Pons (tissue), 1 donor: ENCODE measurements around the gene LTF.
"Not testable (repeated sequence)": the region's sequence is repeated elsewhere in the genome, so short reads cannot be mapped to it uniquely, and the experiment has no call there.

Experiments used
- DNase-seq: peaks from one replicate; pipeline ENCODE4 v3.0.0-alpha.2; 2016; ENCODE audit warnings: low spot score

The LTF gene

DNA sequence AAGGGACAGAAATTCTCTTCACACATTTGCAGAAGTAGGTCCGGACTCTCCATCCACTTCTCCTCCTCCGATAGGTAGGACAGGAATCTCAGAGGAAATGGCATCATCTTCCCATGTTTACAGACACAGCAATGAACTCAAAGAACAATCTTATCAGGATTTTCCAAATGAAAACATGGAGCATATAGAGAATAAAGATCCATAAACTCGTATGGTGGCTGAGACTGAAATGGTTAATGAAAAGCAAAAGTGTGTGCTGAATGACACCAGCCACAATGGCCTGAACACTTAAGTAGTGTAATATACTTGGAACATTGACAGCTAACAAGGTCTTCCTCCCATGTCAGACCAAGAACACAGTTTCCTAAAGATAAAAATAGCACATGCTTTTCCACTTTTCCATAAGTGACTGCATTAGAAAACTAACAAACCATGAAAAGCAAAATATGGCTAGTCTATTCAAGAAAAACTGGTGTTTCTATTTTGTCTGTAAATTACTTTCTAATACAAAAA is 51.9 kb downstream of the LTF start:
- no peak for DNase-seq

DNA sequence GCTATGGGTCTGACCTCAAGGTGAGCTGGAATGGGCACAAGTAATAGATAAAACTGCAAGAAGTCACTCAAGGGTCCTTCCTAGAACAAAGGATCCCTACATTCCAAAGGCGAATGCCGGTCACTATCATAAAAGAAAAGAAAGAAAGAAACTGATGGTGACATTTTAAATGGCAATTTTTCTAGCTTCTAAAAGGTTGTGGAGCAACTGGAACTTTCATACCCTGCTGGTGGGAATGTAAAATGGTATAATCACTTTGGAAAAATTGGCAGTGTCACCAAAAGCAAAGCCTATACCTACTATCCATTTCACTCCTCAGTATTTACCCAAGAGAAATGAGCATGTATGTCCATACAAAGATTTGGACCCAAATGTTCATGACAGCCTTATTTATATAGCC is 53.4 kb downstream of the LTF start:
- DNase-seq = no peak

DNA sequence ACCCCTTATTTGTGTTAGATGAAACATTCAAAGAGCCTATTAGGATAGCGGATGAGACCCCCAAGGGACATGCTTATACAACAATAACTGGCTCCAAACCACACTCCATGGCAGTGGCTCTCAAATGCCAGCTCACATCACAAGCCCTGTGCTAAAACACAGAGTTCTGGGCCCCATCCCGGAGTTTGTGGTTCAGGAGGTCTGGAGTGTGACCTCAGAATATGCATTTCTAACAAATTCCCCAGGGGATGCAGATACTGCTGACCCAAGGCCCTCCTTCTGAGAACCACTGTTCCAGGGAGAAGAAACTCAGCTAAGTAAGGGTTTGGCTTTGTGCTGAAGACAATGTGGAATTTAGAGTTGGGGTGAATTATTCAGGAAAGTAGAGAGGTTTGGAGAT is 54.0 kb downstream of the LTF start:
- DNase-seq = no peak

DNA sequence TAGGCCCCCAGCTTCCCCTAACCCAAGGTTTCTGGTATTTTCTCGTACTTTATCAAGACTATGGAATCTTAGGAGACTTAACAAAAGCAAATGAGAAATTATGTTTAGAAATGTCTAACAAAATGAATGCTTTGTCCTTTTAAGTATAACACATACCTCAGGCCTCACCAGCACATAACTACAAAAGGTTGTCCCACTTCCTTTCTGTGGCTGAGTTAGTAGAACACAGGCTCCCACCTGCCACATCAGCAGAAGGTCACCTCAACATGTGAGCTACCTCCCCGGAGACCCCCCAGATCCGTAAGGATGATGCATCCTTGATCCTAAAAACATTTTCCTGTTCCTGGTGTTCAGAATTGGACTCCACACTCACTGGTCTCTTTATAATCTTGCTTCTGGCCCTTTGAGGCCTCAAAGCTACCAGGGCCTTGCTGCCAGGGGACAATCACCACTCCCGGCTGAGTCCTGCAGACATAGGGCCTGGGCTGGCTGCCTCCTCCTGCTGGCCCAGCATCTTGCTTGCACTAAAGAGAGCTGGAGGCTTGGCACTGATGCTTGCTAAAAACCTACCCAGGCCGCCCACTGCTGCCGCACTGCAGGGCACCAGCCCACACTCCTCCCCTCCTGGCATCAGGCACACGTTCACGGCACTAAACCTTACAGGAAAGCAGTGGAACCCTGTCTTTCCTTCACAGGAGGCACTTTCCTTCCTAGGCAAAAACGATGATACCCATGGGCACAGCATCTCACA is 54.8 kb downstream of the LTF start:
- no peak for DNase-seq

DNA sequence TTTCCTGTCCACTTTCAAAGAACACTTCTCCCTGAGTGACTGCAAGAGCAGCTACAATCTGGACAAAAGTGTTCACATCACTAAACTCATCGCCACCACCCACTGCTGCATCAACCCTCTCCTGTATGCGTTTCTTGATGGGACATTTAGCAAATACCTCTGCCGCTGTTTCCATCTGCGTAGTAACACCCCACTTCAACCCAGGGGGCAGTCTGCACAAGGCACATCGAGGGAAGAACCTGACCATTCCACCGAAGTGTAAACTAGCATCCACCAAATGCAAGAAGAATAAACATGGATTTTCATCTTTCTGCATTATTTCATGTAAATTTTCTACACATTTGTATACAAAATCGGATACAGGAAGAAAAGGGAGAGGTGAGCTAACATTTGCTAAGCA is 55.9 kb downstream of the LTF start:
- no peak for DNase-seq

DNA sequence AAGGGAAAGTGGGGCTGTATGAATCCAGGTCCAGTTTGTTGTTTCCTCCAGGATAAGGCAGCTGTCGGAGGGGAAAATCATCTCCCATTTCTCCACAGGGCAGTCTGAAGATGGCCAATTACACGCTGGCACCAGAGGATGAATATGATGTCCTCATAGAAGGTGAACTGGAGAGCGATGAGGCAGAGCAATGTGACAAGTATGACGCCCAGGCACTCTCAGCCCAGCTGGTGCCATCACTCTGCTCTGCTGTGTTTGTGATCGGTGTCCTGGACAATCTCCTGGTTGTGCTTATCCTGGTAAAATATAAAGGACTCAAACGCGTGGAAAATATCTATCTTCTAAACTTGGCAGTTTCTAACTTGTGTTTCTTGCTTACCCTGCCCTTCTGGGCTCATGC is 56.7 kb downstream of the LTF start:
- DNase-seq = no peak

DNA sequence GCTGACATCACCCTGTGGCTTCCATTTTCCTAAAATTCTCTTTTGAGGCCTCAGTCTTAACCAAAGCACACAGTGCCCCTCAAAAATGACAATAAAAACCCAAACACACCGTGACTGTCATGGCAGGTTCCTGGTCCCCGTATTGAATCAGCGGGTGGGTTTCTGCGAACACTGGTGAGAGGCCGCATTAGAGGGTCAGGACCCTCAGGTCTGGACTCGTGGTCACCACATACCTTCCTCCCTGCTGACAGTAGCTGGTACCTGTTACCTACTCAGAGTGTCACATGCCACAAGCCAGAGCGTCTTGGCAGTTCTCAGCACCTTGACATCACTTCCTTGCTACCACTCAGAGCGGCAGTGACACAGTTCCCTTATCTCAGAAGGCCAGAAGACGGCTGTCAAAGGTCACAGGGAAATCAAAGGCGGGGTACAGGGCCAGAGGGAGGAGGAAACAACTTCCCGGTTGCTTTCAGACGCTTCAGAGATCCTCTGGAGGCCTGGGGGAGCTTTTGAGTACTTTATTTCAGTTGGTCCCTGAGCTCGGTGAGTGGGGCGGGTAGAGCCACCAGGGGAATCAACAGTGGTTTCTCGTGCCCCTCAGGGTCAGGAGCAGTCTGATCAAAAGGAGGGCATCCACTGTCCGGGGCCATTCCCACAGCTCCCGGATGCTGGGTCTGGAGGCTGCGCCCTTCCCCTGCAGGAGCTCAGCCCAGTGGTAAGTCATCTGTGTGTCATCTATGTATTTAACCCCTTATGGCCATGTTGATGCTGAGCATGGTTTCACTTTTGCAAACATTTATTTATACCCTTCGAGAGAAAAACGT is 57.7 kb downstream of the LTF start, which contains the start of the genes CCR5AS and CCRL2:
TSS of gene CCR5AS (minus strand) at position 279 of the 824 bp plus-strand sequence.
TSS of gene CCRL2 (plus strand) at position 472 of the 824 bp plus-strand sequence. CDS start 821 bp downstream, outside the sequence.
- peak; percentile 75 for DNase-seq

DNA sequence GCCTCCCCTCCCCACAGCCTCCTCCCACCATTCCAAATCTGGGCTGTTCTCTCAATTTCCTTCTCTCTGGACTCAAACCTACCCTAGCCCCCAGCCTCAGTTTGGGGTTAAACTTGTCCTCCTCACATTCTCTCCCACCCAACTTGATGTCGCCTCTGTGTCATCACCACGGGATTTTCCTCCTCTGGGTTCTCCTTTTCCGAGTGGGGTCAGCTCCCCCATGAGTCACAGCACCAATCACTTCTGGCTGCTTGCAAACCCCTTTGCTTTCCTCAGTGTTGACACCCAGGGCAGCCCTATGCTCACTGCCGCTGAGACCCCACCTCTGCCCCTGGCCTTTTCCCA is 58.3 kb downstream of the LTF start:
- peak; percentile 26 for DNase-seq

DNA sequence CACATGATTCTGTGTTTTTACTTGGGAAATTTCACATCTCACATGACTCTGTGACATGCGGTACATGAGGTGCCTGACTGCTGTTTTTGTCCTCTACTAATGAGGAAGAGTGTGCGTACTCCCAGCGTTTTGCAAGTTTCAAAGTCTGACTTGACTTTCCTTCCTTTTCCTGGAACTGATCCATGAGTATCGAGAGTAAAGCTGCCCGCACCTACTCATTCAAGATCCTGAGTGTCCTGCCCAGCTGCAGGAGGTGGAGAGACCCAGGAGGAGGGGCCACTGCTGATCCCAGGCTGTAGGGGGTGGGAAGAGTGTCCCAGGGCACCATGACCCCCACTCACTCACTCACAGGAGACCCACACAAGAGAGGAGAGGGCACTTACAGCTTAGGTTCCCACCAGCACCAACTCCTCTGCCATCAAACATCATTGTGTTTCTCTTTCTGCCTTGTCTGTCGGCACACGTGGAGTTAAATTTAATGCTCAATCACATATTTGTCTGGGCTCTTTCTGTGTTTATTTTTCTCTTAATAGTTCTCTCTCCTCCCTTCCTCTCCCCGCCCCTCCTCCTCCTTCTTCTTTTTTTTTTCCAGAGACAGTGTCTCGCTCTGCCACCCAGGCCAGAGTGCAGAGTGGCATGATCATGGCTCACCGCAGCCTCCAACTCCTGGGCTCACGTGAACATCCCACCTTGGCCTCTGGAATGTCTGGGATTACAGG is 59.2 kb downstream of the LTF start:
- peak; percentile 76 for DNase-seq

DNA sequence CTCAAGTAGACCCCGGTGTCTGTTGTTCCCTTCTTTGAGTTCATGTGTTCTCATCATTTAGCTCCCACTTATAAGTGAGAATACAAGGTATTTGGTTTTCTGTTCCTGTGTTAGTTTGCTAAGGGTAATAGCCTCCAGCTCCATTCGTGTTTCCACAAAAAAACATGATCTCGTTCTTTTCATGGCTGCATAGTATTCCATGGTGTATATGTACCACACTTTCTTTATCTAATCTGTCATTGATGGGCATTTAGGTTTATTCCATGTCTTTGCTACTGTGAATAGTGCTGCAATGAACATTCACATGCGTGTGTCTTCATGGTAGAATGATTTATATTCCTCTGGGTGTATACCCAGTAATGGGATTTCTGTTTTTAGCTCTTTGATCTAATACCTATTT is 61.8 kb downstream of the LTF start:
- not testable (repeated sequence) for DNase-seq

DNA sequence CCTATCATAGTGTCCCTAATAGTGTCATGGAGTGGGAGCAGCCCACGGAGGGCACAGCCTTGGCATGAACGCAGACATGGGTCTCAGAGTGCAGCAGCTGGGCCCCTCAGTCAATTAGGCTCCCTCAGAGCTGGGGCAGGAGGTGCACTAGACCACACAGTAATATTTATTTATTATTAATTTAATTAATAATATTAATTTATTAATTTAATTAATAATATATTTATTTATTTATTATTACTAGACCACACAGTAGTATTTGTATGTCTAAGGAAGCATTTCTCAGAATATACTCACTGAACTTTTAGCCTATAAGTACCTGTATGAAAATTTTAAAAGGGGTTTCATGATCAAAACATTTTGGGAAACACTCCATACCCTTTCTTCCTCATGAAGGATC is 63.1 kb downstream of the LTF start:
- DNase-seq = no peak

DNA sequence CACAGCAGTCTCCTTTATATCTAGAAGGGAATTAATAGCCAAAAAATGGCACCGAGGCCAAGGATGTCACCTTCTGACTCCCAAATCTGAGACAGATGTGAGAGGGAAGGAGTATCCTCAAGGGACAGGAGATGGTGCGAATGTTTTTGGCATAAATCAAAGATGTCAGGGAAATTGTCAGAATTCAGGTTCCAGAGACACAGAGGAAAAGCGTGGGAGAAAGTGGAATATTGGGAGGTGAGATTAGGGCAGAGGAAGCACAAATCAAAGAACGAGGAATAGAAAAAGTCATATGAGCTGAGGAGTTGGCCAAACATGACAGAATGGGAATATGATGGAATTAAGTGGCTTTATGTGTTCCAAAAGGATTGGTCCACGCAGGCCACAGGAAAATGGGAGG is 63.9 kb downstream of the LTF start:
- DNase-seq = no peak

DNA sequence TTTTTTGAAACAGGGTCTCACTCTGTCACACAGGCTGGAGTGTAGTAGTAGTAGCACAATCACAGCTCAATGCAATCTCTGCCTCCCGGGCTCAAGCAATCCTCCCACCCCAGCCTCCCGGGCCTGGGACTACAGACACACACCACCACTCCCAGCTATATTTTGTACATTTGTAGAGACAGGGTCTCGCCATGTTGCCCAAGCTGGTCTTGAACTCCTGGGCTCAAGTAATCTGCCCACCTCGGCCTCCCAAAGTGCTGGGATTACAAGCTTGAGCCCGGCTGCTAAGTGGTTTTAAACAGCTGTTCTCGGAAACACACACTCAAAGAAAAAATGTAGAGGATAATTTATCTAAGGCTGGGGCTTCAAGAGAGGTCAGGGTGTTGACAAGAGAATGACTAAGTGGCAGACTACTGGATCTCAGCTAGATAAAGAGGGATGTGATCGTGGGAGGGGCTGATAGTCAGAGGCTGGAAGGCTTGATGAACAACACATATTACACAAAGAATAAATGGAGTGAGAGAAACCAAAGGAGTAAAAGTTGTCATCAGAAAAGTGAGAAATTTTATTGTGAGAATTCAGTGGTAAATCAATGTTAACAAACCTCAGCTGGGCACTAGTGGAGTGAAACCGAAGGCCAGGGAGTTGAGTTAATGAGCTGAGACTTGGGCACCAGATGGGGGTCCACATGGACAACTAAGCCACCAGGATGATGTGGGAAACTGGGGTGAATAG is 64.5 kb downstream of the LTF start:
- no peak for DNase-seq

DNA sequence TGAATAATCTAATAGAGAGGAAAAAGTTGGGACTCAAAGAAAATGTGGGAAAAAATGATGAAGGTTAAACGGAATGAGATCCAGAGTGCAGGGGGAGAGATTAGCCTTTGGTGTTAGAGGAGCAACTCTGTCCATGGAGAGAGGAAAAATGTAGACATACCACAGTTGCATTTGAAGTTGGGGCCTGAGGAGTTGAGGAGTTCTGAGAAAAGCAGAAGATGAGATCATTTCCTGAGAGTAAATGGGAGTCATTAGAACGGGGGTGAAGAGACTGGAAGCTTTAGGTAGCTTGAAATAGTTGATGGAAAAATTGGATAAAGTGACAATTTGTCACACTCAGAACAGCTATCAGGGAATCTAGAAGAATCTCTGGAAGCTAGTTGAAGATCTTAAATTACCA is 65.1 kb downstream of the LTF start:
- DNase-seq = no peak

DNA sequence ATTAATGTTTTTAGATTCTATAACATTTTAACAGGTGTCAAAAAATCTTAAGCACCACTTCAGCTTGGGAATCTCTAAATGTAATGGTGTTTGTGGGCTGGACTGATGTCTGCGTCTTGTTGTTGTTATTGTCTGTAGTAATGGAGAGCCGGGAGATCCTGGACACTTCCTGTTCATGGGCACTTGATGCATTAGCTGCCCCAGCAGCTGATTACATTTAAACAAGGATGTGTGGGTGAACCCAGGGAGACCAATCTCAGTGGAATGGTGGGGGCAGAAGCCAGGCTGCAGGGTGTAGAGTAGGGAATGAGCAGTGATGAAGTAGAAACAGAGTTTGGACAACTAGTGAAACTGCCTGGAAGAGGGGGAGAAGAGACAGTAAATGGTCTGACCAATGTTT is 65.6 kb downstream of the LTF start:
- DNase-seq = no peak

DNA sequence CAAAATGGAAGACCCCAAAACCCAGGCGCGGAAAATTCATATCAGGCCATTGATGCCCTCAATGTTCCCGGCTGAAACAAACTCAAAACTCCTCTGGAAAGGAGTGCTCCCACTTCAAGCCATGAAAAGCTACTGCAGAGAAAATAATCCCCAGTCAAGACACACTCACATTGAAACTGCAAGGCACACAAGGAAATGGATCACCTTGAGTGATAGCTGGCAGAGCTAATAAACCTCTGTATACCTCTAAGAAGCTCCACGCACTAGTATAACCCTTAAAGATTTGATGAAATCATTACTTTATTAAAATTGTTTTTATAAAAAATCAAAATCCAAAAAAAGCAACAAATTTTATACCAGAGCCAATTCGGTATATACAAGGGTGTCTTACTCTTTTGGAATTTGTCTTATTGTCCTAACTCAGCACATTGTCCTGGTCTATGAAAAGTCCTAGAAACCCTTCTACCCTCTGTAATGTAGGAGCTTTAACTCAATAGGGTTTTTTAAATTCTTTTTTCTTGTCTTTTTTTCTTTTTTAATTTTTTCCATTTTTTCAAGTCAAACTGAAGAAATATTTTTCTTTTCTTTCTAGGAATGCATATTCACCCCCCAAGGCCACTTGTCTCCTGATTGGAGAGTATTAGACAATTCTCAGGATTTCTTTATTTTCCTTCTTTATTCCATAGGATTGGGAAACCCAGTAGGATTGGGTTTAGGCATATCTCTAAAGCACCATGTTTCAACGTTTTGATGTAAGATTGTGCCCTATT is 66.3 kb downstream of the LTF start:
- no peak for DNase-seq

DNA sequence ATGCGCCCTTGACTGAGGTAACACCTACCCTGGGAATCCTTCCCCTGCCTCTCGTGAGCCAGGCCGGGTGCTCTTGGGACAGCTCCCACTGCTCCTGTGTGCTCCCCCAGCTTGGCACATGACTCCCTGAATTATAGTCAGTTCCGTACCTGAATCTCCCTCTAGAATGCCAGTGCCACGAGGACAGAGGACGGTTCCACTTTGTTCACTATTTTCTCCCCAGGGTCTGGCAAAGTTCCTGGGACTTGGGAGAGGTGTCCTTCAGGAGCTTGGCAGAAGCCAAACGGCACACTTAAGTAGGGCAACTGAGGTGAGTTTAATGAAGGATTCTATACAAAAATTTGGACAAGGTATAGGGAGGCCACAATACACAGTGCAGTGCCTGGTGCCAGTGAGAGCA is 67.6 kb downstream of the LTF start:
- DNase-seq = no peak

DNA sequence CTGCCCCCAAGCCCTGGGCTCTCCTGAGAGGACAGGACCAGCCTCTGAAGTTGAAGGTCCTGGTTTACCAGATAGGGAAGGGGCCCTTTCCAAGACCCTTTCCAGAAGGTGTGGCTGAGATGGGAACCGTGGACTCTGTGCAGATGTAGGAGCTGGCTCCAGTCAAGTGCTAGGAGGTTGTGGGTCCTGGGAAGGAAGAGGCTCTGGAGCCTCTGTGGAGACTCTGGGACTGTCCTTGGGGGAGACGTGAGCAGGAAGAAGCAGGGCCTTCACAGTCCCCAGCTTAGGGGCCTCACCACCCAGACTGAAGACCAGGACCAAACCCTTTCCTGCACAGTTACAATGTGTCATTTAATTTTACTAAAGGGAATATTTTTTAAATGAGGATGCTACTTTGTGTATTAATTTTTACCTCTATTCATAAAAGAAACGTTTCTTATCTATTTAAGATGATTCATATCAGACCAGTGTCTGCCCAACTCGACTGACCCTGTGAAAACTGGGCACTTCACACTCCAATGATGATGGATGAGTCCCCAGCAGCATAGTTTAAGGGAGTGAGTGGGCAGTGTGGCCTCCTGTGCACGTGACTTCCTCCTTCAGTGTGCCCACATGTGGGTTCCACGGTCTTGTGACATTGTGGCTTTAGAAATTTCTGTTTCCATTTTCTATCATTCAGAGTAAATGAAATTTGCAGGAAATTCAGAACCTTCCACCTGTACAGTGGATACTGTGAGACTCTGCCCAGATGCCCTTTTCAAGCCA is 68.8 kb downstream of the LTF start:
- no peak for DNase-seq

DNA sequence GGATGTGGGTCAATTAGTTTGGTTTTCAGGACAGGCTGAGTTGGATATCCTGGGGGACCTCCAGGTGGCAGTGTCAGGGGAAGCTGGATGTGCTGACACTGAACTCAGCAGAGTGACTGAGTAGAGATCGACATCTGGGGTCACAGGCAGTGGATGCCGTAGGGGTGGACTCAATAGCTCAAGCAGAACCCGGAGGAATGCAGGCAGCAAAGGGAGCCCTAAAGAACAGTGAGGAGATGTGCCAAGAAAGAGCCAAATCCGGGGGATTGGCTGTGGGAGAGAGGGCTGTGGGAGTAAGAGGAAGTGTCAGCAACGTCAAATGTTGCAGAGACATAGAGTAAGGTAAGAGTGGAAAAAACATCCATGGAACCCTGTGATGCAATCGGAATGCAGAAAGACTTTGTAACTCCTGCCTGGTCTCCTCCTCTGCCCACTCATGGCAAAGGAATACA is 69.5 kb downstream of the LTF start:
- DNase-seq = no peak
